ENCODE data around the gene PPP2R2B.

- no peak for TF ChIP-seq CTCF (IDR thresholded peaks at IDR 0.05)
- no peak for TF ChIP-seq POLR2A (IDR thresholded peaks at IDR 0.05)
These were observed 236.6 kb downstream of the PPP2R2B start for GRCh38 chr5:146641941-146642340.

All from testis (tissue), 2 donors.